ENCODE results near the gene MBNL2.

DNA sequence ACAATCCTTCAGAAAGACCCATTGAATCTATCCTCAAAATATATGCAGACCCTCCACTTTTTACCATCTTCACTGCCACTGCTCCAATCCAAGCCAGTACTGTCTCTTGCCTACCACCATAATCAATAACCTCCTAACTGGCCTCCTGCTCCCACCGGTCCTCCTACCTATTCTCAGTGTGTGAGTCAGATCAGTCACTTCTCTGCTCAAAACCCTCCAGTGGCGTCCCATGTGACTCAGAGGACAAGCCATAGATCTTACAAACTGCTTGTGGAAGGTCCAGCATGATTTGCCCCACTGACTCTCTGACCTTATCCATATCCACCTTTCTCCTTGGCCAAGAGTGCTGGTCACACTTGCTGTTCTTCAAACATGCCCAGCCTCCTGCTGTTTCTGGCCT is 23.4 kb upstream of the MBNL2 start:
- TF ChIP-seq, protein P1, sequence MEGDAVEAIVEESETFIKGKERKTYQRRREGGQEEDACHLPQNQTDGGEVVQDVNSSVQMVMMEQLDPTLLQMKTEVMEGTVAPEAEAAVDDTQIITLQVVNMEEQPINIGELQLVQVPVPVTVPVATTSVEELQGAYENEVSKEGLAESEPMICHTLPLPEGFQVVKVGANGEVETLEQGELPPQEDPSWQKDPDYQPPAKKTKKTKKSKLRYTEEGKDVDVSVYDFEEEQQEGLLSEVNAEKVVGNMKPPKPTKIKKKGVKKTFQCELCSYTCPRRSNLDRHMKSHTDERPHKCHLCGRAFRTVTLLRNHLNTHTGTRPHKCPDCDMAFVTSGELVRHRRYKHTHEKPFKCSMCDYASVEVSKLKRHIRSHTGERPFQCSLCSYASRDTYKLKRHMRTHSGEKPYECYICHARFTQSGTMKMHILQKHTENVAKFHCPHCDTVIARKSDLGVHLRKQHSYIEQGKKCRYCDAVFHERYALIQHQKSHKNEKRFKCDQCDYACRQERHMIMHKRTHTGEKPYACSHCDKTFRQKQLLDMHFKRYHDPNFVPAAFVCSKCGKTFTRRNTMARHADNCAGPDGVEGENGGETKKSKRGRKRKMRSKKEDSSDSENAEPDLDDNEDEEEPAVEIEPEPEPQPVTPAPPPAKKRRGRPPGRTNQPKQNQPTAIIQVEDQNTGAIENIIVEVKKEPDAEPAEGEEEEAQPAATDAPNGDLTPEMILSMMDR (IDR thresholded peaks at IDR 0.05) = no peak
- TF ChIP-seq POLR2A (IDR thresholded peaks at IDR 0.05) = no peak

Data from uterus (tissue), 2 donors.